Activated CD4-positive, alpha-beta T cell treated with anti-CD3 and anti-CD28 coated beads, Interleukin-2, amount 50 U/mL, for 4 hours (primary cell): ENCODE results near the gene RNF2.

Experiments
- DNase-seq, 2 experiments: peaks; one replicate each; pipeline ENCODE4 v3.0.0-alpha.2; 2020

RNF2 gene

GRCh38 chr1:185104083-185104482, 58.7 kb downstream of the RNF2 start:
- DNase-seq, result no peak

GRCh38 chr1:185105121-185105520, 59.8 kb downstream of the RNF2 start:
- no peak for DNase-seq

- no peak for DNase-seq
These were observed 63.0 kb downstream of the RNF2 start for GRCh38 chr1:185108321-185108720.

- DNase-seq, result no peak
These were observed 64.8 kb downstream of the RNF2 start for GRCh38 chr1:185110145-185110544.

- DNase-seq, result no peak
These were observed 66.5 kb downstream of the RNF2 start for GRCh38 chr1:185111873-185112272.

GRCh38 chr1:185112356-185112755, 67.0 kb downstream of the RNF2 start:
- DNase-seq, result no peak

GRCh38 chr1:185129708-185130107, 84.3 kb downstream of the RNF2 start:
- DNase-seq, result no peak

- no peak for DNase-seq
These were observed 87.2 kb downstream of the RNF2 start for GRCh38 chr1:185132534-185132933.

- DNase-seq, result no peak
These were observed 92.7 kb downstream of the RNF2 start for GRCh38 chr1:185137896-185138545.

- DNase-seq, result no peak
These were observed 93.9 kb downstream of the RNF2 start for GRCh38 chr1:185139246-185139645.

- no peak for DNase-seq
These were observed 98.9 kb downstream of the RNF2 start for GRCh38 chr1:185144233-185144632.

GRCh38 chr1:185151215-185151614, 105.9 kb downstream of the RNF2 start:
- DNase-seq, result no peak
